Measurements from ENCODE around the gene ZBTB18. TPM values are rescaled to one million over a fixed set of nuclear protein-coding genes. Genes with fewer than 3 reads are reported as not detected.

The ZBTB18 gene
- polyA plus RNA-seq, 2 of the 4 experiments (the other 2 are of a cell fraction), result 9.7 to 9.9 TPM

DNA sequence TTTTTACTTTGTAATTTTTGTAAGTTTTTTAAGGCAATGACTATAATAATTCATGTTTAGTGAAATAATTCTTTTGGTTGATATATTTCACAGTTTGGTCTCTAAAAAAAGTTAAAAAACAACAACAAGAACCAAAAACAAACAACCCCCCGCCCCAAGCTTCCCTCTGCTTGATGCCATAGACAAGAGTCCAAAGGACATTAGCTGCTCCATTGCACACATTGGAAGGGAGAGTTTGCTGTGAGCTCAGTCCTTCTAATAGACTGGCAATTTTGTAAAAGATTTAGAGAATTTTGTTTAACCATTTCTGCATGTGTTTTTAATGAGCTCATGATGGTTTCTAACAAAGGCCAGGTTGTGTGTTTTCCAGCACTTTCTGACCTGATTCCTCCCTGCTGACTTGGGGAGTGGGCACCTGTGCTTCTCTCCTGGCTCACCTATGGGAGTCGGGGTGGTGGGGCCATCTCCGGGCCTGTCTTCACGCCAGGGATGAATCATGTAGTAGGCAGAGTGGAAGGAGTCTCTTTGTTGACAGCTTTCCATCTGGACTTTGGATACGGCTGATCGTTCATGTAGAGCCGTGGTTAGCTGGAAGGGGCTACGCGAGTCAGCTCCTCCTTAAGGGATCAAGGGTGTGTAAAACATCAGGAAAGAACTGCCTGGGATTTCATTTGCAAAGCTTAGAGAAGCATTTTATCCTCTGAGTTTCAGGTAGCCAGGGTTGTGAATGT lies 14.1 kb downstream of the ZBTB18 start (continued):
- TF ChIP-seq POLR2A (IDR thresholded peaks at IDR 0.05; ENCODE audit: low read length) (no peak), KDM5A (IDR thresholded peaks at IDR 0.05) (no peak)

- POLR2A ChIA-PET, result interaction anchor here (0.5 to 1.5 kb wide), 3 partner anchors 14 to 18 kb away, joined by 3 to 4 read pairs (median 4); no protein-coding TSS in a partner anchor
- ATAC-seq, result peak in 1 of 2 experiments; percentile 60; a peak in 3 of 6 replicates
- FAIRE-seq, result no peak
- peak overlapping the region; percentile 74 for H3K4me2 ChIP-seq
- DNase-seq (ENCODE audit: low read depth in 1 of 2, low spot score in 1 of 2), result no peak
- H3K4me1 ChIP-seq, result peaks cover 55% of the 10 kb centered on the region
- H3K4me3 ChIP-seq, result no peak overlapping the region
- no peaks in the 10 kb centered on the region for H3K9me3 ChIP-seq
- H3K27ac ChIP-seq, result peak overlapping the region; percentile 40 to 41; a peak in 3 of 6 replicates
- CTCF ChIA-PET, result interaction anchor here (0.9 to 2.1 kb wide), 3 partner anchors 9 to 207 kb away, joined by 3 to 8 read pairs (median 3); no protein-coding TSS in a partner anchor
- 12% methylated on average over 4 of the region's 4 CpGs for WGBS (ENCODE audit: missing lambda C conversion rate)
- TF ChIP-seq KDM5A (IDR thresholded peaks at IDR 0.05), result no peak
- no peak for TF ChIP-seq BCL3 (IDR thresholded peaks at IDR 0.05)
- no peak for TF ChIP-seq RCOR1 (IDR thresholded peaks at IDR 0.05; ENCODE audit: low read depth, low read length)
- no peak for TF ChIP-seq CEBPB (IDR thresholded peaks at IDR 0.05)
- TF ChIP-seq JUNB (IDR thresholded peaks at IDR 0.05), result peak; percentile 43; the same call in 1 of the 2 replicates
Measured at GRCh38 chr1:244065960-244066388, 14.9 kb downstream of the ZBTB18 start.

DNA sequence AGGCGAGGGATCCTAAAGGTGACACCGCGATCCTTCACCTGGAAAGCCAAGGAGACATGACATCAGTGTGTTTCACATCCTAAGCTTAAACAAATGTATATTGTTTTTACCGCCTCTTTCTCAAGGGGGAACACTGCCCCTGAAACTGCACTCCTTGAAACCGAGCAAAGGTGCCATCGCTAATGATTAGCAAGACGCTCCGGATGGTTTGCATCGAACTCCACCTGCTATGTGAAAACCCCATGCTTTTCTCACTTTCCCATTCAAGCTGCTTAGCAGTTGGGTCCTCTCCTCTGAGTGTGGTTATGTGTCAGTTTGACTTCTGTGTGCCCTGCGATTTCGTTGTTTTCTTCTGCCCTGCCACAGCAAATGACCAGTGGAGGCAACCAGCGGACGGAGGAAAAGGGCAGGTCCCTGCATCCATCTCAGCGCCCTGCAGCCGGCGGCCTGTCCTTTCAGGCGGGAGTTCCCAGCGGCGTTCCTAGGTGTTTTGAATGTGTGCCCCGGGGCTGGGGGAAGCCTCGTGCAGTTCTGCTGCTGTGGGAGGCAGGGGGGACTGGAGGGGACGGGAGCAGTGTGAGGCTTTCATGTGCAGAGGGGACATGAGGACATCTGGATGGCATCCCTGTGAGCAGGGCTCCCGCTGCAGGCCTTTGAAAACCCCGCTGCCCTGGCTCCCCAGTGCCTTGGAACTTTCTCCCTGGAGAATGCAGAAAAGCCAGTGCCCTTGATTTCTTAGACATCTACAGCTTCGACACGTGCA lies 16.1 kb downstream of the ZBTB18 start:
- FAIRE-seq (no peak), DNase-seq (ENCODE audit: low read depth in 1 of 2, low spot score in 1 of 2) (no peak), ATAC-seq (no peak)
- WGBS (ENCODE audit: missing lambda C conversion rate), result 91% methylated on average over 25 of the region's 26 CpGs
- peaks cover 49% of the 10 kb centered on the region for H3K4me1 ChIP-seq
- H3K4me2 ChIP-seq, result no peak overlapping the region; the same call in 2 of the 3 replicates
- CTCF ChIA-PET, result interaction anchor here (0.6 to 2.1 kb wide), 4 partner anchors 12 to 206 kb away, joined by 3 to 8 read pairs (median 4); no protein-coding TSS in a partner anchor
- no peaks in the 10 kb centered on the region for H3K9me3 ChIP-seq
- H3K4me3 ChIP-seq, result no peak overlapping the region
- POLR2A ChIA-PET, result no interaction called here
- TF ChIP-seq BHLHE40 (IDR thresholded peaks at IDR 0.05; ENCODE audit: low read depth, low read length), result no peak
- TF ChIP-seq FOSB (CRISPR knock-in tag; IDR thresholded peaks at IDR 0.05), result no peak
- TF ChIP-seq RCOR1 (IDR thresholded peaks at IDR 0.05; ENCODE audit: low read depth, low read length), result no peak
- TF ChIP-seq EHMT2 (IDR thresholded peaks at IDR 0.05; ENCODE audit: low read depth), result no peak
- TF ChIP-seq CHD4 (IDR thresholded peaks at IDR 0.05; ENCODE audit: borderline replicate concordance), result no peak
- no peak for TF ChIP-seq RARB (CRISPR knock-in tag; IDR thresholded peaks at IDR 0.05)
- no peak for TF ChIP-seq POLR2A (IDR thresholded peaks at IDR 0.05; ENCODE audit: low read length)
- H3K27ac ChIP-seq, result peak overlapping the region; percentile 1 to 73; a peak in 4 of 6 replicates

GRCh38 chr1:244067893-244068292 lies 16.8 kb downstream of the ZBTB18 start:
- no peak for TF ChIP-seq ZFP36 (IDR thresholded peaks at IDR 0.05; ENCODE audit: borderline replicate concordance, partially characterized antibody)
- TF ChIP-seq HDAC2 (IDR thresholded peaks at IDR 0.05), result no peak
- TF ChIP-seq JUN (IDR thresholded peaks at IDR 0.05), result no peak
- TF ChIP-seq, protein P1, sequence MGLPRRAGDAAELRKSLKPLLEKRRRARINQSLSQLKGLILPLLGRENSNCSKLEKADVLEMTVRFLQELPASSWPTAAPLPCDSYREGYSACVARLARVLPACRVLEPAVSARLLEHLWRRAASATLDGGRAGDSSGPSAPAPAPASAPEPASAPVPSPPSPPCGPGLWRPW (IDR thresholded peaks at IDR 0.05), result no peak
- TF ChIP-seq MAX (IDR thresholded peaks at IDR 0.05), result 0 out of 2 replicates have a peak, but pooled peaks have one; percentile 41
- no peak for TF ChIP-seq KDM5A (IDR thresholded peaks at IDR 0.05)
- TF ChIP-seq GATA3 (IDR thresholded peaks at IDR 0.05; ENCODE audit: borderline replicate concordance), result no peak
- no peak for TF ChIP-seq EHF (CRISPR knock-in tag; IDR thresholded peaks at IDR 0.05)
- ATAC-seq (peak in 1 of 2 experiments; percentile 25; a peak in 1 of 6 replicates), FAIRE-seq (no peak), DNase-seq (ENCODE audit: low read depth in 1 of 2, low spot score in 1 of 2) (no peak)
- ChIA-PET POLR2A (no interaction called here), CTCF (interaction anchor here (1.7 kb wide), 1 partner anchor 13 kb away, joined by 4 read pairs; no protein-coding TSS in a partner anchor)
- Histone ChIP-seq H3K4me1 (peaks cover 49% of the 10 kb centered on the region), H3K4me3 (no peak overlapping the region), H3K4me2 (peak overlapping the region; percentile 23; the same call in 2 of the 3 replicates), H3K9me3 (no peaks in the 10 kb centered on the region), H3K27ac (peak overlapping the region in 1 of 2 experiments; percentile 50; a peak in 2 of 6 replicates)
- WGBS (ENCODE audit: missing lambda C conversion rate), result 33% methylated on average over 4 of the region's 4 CpGs
